GM18951 (cell line): ENCODE results near the gene GAREM2.

ENCODE experiments used
- POLR2A ChIP-seq: IDR thresholded peaks from 4 replicates; pipeline ENCODE4 v1.6.1; 2011; ENCODE audit warnings: mild to moderate bottlenecking; ENCODE audit not compliant: insufficient read length, insufficient read depth; ENCODE audit errors: extremely low read depth
- in situ Hi-C: fragments of 300-500 bp; cut with MboI; formaldehyde crosslinking; loops from one replicate; pipeline ENCODE4 v1.12.0; 2022; ENCODE audit warnings: low sequenced_read_pairs, mixed read lengths, inconsistent platforms; ENCODE audit not compliant: unreplicated experiment

The GAREM2 gene

GRCh38 chr2:26172871-26173775, at the start of gene GAREM2:
TSS of gene GAREM2 (plus strand) at chr2:26173088. CDS start at chr2:26173221, 133 bp downstream.
- no peak for TF ChIP-seq POLR2A
- in situ Hi-C loops, result no loop called here

- in situ Hi-C loops, result no loop called here
These were observed 49.5 kb upstream of the GAREM2 start for GRCh38 chr2:26123426-26123825.

GRCh38 chr2:26126074-26126473, 46.8 kb upstream of the GAREM2 start:
- no peak for TF ChIP-seq POLR2A
- in situ Hi-C loops, result no loop called here

More at GRCh38 chr2:26123426-26123825, 49.5 kb upstream of the GAREM2 start:
- no peak for TF ChIP-seq POLR2A

- no peak for TF ChIP-seq POLR2A
- in situ Hi-C loops, result no loop called here
These were observed 44.7 kb upstream of the GAREM2 start for GRCh38 chr2:26128176-26128575.

- in situ Hi-C loops, result no loop called here
- no peak for TF ChIP-seq POLR2A
These were observed 42.1 kb upstream of the GAREM2 start for GRCh38 chr2:26130763-26131162.

GRCh38 chr2:26136451-26136850, 36.4 kb upstream of the GAREM2 start:
- in situ Hi-C loops, result no loop called here
- no peak for TF ChIP-seq POLR2A

GRCh38 chr2:26139269-26140183, 33.4 kb upstream of the GAREM2 start:
- TF ChIP-seq POLR2A, result no peak
- in situ Hi-C loops, result loop anchor here (10.0 kb wide), 1 partner anchor 145 kb away; no protein-coding TSS in a partner anchor

- in situ Hi-C loops, result loop anchor here (10.0 kb wide), 1 partner anchor 146 kb away; no protein-coding TSS in a partner anchor
- no peak for TF ChIP-seq POLR2A
These were observed 31.6 kb upstream of the GAREM2 start for GRCh38 chr2:26141145-26141769.

- TF ChIP-seq POLR2A, result no peak
- in situ Hi-C loops, result loop anchor here (10.0 kb wide), 1 partner anchor 149 kb away; no protein-coding TSS in a partner anchor
These were observed 28.9 kb upstream of the GAREM2 start for GRCh38 chr2:26144031-26144430.

- in situ Hi-C loops, result loop anchor here (10.0 kb wide), 1 partner anchor 150 kb away; no protein-coding TSS in a partner anchor
These were observed 27.8 kb upstream of the GAREM2 start for GRCh38 chr2:26144953-26145680.

GRCh38 chr2:26148501-26148900, 24.4 kb upstream of the GAREM2 start:
- in situ Hi-C loops, result loop anchor here (10.0 kb wide), 1 partner anchor 154 kb away; no protein-coding TSS in a partner anchor

More at GRCh38 chr2:26144953-26145680, 27.8 kb upstream of the GAREM2 start:
- no peak for TF ChIP-seq POLR2A

GRCh38 chr2:26150243-26150642, 22.6 kb upstream of the GAREM2 start:
- in situ Hi-C loops, result no loop called here
- TF ChIP-seq POLR2A, result no peak

More at GRCh38 chr2:26148501-26148900, 24.4 kb upstream of the GAREM2 start:
- no peak for TF ChIP-seq POLR2A

- no peak for TF ChIP-seq POLR2A
- in situ Hi-C loops, result no loop called here
These were observed 15.3 kb upstream of the GAREM2 start for GRCh38 chr2:26157580-26157979.
